GM12878 (cell line): ENCODE data around the gene RIC1. TPM values are rescaled to one million over a fixed set of nuclear protein-coding genes. Genes with fewer than 3 reads are reported as not detected.

Source experiments
- ATAC-seq: fragments of 200-7000 bp; cut with Tn5 transposase; 3 replicates; pipeline ENCODE4 v1.9.1; 2020; ENCODE audit warnings: mild to moderate bottlenecking, moderate library complexity
- BruUV-seq: library from RNA; stranded (reverse); fragments of 400-500 nt; replicated peaks from 2 replicates; lab custom pipeline; 2021; lab: Mats Ljungman, UMichigan
- CTCF ChIA-PET: fragments of 300-600 bp; sonication (Branson Sonifier 250); formaldehyde crosslinking; extraction: SDS; loops from one replicate; lab custom pipeline; 2021; ENCODE audit warnings: inconsistent platforms; lab: Yijun Ruan, JAX
- POLR2A ChIA-PET: fragments of 350-600 bp; formaldehyde crosslinking; extraction: SDS; loops from one replicate; lab custom pipeline; 2021; ENCODE audit warnings: inconsistent platforms; lab: Charles Lee
- RAD21 ChIA-PET: fragments of 300-600 bp; sonication (Branson Sonifier 250); formaldehyde crosslinking; loops from one replicate; lab custom pipeline; 2023; ENCODE audit warnings: antibody characterized with exemption; ENCODE audit not compliant: unreplicated experiment; lab: Charles Lee
- SMC1A ChIA-PET: fragments of 300-600 bp; sonication (Branson Sonifier 250); formaldehyde crosslinking; loops from one replicate; lab custom pipeline; 2023; ENCODE audit not compliant: unreplicated experiment, uncharacterized antibody; lab: Charles Lee
- DNase-seq: peaks from one replicate; pipeline ENCODE4 v3.0.0-alpha.2; 2011; ENCODE audit warnings: low read depth, low spot score
- FAIRE-seq: peaks from 3 replicates; lab custom pipeline; 2011; peaks lifted over from hg19 to GRCh38; lab: Jason Lieb, UNC
- H2AFZ ChIP-seq: 2 replicates; pipeline ENCODE4 v1.6.0; 2011; ENCODE audit warnings: low read depth, low read length, control low read depth; ENCODE audit not compliant: control insufficient read depth
- H3K27ac ChIP-seq: 2 replicates; pipeline ENCODE4 v1.5.1; 2011; ENCODE audit warnings: control low read depth; ENCODE audit not compliant: control insufficient read depth, insufficient read depth
- H3K27me3 ChIP-seq, 2 experiments: replicated peaks in 1 of 2; 2 replicates each; pipeline versions ENCODE4 v1.6.0 to v1.6.1; 2011; ENCODE audit warnings: low read length in 1 of 2; ENCODE audit not compliant: control insufficient read depth in 2 of 2, insufficient read depth in 2 of 2
- H3K36me3 ChIP-seq, 2 experiments: 2 replicates each; pipeline ENCODE4 v1.5.1; 2011; ENCODE audit warnings: low read length in 1 of 2; ENCODE audit not compliant: control insufficient read depth in 2 of 2, insufficient read depth in 2 of 2
- H3K4me1 ChIP-seq: 2 replicates; pipeline ENCODE4 v1.6.1; 2011; ENCODE audit warnings: mild to moderate bottlenecking, low read length, moderate library complexity, mixed read lengths; ENCODE audit not compliant: control insufficient read depth, insufficient read depth
- H3K4me2 ChIP-seq: 2 replicates; pipeline ENCODE4 v1.6.0; 2011; ENCODE audit warnings: control low read depth; ENCODE audit not compliant: control insufficient read depth, insufficient read depth
- H3K4me3 ChIP-seq: fragments of 200-600 bp; sonication (generic); 2 replicates; pipeline ENCODE4 v1.5.1; 2016
- H3K79me2 ChIP-seq: 2 replicates; pipeline ENCODE4 v1.6.0; 2011; ENCODE audit warnings: low read length; ENCODE audit not compliant: control insufficient read depth, insufficient read depth
- H3K9ac ChIP-seq: 2 replicates; pipeline ENCODE4 v1.8.0; 2011; ENCODE audit warnings: low read length, control low read depth, mixed read lengths; ENCODE audit not compliant: control insufficient read depth, insufficient read depth
- H3K9me3 ChIP-seq: replicated peaks from 3 replicates; pipeline ENCODE4 v1.5.1; 2011; ENCODE audit warnings: mild to moderate bottlenecking, low read length; ENCODE audit not compliant: control insufficient read depth, insufficient read depth
- H4K20me1 ChIP-seq: 2 replicates; pipeline ENCODE4 v1.6.0; 2011; ENCODE audit not compliant: control insufficient read depth, insufficient read depth
- E4F1 ChIP-seq: fragments of 450-650 bp; IDR thresholded peaks from 2 replicates; pipeline ENCODE4 v1.6.1; 2018; ENCODE audit warnings: borderline replicate concordance, mild to moderate bottlenecking; ENCODE audit not compliant: partially characterized antibody
- ESRRA ChIP-seq: IDR thresholded peaks from 2 replicates; pipeline ENCODE4 v1.6.1; 2012; ENCODE audit warnings: mild to moderate bottlenecking, low read length, improper control_type of control experiment
- GATAD2B ChIP-seq: fragments of 450-650 bp; conservative IDR thresholded peaks from 2 replicates; pipeline ENCODE4 v1.6.1; 2017; ENCODE audit warnings: low read depth, mild to moderate bottlenecking, moderate library complexity
- IKZF2 ChIP-seq, 2 experiments: fragments of 450-650 bp; IDR thresholded peaks; 2 replicates each; pipeline ENCODE4 v1.6.1; 2017; ENCODE audit warnings: mild to moderate bottlenecking in 2 of 2, moderate library complexity in 2 of 2
- MLLT1 ChIP-seq: fragments of 450-650 bp; IDR thresholded peaks from 2 replicates; pipeline ENCODE4 v1.6.1; 2016; ENCODE audit warnings: mild to moderate bottlenecking
- NBN ChIP-seq: fragments of 450-650 bp; IDR thresholded peaks from 2 replicates; pipeline ENCODE4 v1.6.1; 2016
- PAX5 ChIP-seq: IDR thresholded peaks from 2 replicates; pipeline ENCODE4 v1.6.1; 2011; ENCODE audit warnings: low read depth, low read length, borderline replicate concordance
- POLR2A ChIP-seq: IDR thresholded peaks from 2 replicates; pipeline ENCODE4 v1.6.1; 2011; ENCODE audit warnings: low read depth, mild to moderate bottlenecking, low read length
- SUPT20H ChIP-seq: IDR thresholded peaks from 2 replicates; pipeline ENCODE4 v1.6.1; 2011; ENCODE audit warnings: low read depth, mild to moderate bottlenecking, low read length, moderate library complexity, borderline replicate concordance; ENCODE audit not compliant: control insufficient read depth
- USF1 ChIP-seq: IDR thresholded peaks from 2 replicates; pipeline ENCODE4 v1.6.1; 2011; ENCODE audit warnings: borderline replicate concordance, low read depth, mild to moderate bottlenecking, moderate library complexity, mixed read lengths, low read length; ENCODE audit not compliant: insufficient read depth; ENCODE audit errors: extremely low read length
- WGBS: methylation state at CpG from one replicate; pipeline ENCODE4 v1.1.6; 2016; ENCODE audit warnings: low lambda C conversion rate; ENCODE audit not compliant: insufficient replicate concordance, insufficient coverage; ENCODE audit errors: missing lambda C conversion rate; 5-methylcytosine and 5-hydroxymethylcytosine counted together
- in situ Hi-C: fragments of 300-500 bp; cut with MboI; formaldehyde crosslinking; loops from 9 replicates; pipeline ENCODE4 v1.14.3; 2018; ENCODE audit warnings: mixed read lengths
- intact Hi-C: fragments of 100-400 bp; cut with micrococcal nuclease; formaldehyde crosslinking; loops from one replicate; pipeline ENCODE4 v1.14.2; 2022; ENCODE audit not compliant: unreplicated experiment
- polyA plus RNA-seq, 11 experiments: library from polyadenylated mRNA; depleted of rRNA in 4 of 11; unstranded in 6 of 11; stranded (reverse) in 5 of 11; fragments of >200 nt; fragmentation: Nextera tagmentation in 4 of 11; fragmentation: Illumina TruSeq in 1 of 11; extraction: Ambion mirVana in 4 of 11; extraction: Trizol in 1 of 11; gene quantifications; 1 replicate in 1 of 11; 2 replicates in 10 of 11; pipeline versions ENCODE4 v1.2.1 to v1.2.3, GENCODE V29; 2011 to 2016; ENCODE audit warnings: inconsistent platforms in 2 of 11, missing spikeins in 2 of 11, low read depth in 1 of 11
- total RNA-seq, 4 experiments: library from RNA; depleted of rRNA in 3 of 4; stranded (reverse); fragments of >200 nt in 3 of 4; fragmentation: Illumina TruSeq in 1 of 4; extraction: Trizol in 1 of 4; gene quantifications; 2 replicates each; pipeline versions ENCODE4 v1.2.1 to v1.2.3, GENCODE V29; 2013 to 2021

RIC1 gene
- total and polyA plus RNA-seq, 10 of the 15 experiments (the other 5 are each of a cell fraction or from before 2014, with no cell fraction given): 6.2 to 59.8 (median 33.3) TPM

- Histone ChIP-seq H3K4me3 (no peak overlapping the region), H3K79me2 (no peaks in the 10 kb centered on the region), H3K27ac (no peak overlapping the region), H3K27me3 (no peaks in the 10 kb centered on the region), H3K4me2 (no peak overlapping the region), H3K4me1 (peaks cover 17% of the 10 kb centered on the region), H2AFZ (no peak overlapping the region), H3K9ac (no peak overlapping the region), H3K36me3 (peaks cover 6 to 29% of the 10 kb centered on the region in 2 experiments), H3K9me3 (no peaks in the 10 kb centered on the region), H4K20me1 (no peaks in the 10 kb centered on the region)
- intact Hi-C loops (no loop called here), in situ Hi-C loops (no loop called here)
- RAD21 ChIA-PET: no interaction called here
- BruUV-seq: no TSS peak
- SMC1A ChIA-PET: interaction anchor here (0.7 to 1.9 kb wide), 4 partner anchors 8 to 106 kb away, joined by 3 to 8 read pairs (median 4); no protein-coding TSS in a partner anchor
- DNase-seq (no peak), ATAC-seq (no peak), FAIRE-seq (no peak)
- TF ChIP-seq MLLT1 (no peak), GATAD2B (no peak), USF1 (no peak), ESRRA (no peak), NBN (no peak), PAX5 (no peak), IKZF2 (IDR thresholded peaks at IDR 0.05) (no peak), E4F1 (no peak), POLR2A (no peak), SUPT20H (no peak)
- POLR2A ChIA-PET: no interaction called here
- CTCF ChIA-PET: interaction anchor here (0.6 to 1.3 kb wide), 4 partner anchors 24 to 734 kb away, joined by 3 to 4 read pairs (median 4); no protein-coding TSS in a partner anchor
- 100% methylated on average over 1 of the region's 1 CpG for WGBS
Observed at GRCh38 chr9:5760338-5760737, 131.4 kb downstream of the RIC1 start.
